ENCODE data around the gene CRELD2. TPM values are rescaled to one million over a fixed set of nuclear protein-coding genes. Genes with fewer than 3 reads are reported as not detected.

Gene CRELD2
- total and polyA plus RNA-seq, 2 of the 13 experiments (the other 11 are each of a cell fraction or from before 2014, with no cell fraction given) = 17.2 to 44.7 TPM

DNA sequence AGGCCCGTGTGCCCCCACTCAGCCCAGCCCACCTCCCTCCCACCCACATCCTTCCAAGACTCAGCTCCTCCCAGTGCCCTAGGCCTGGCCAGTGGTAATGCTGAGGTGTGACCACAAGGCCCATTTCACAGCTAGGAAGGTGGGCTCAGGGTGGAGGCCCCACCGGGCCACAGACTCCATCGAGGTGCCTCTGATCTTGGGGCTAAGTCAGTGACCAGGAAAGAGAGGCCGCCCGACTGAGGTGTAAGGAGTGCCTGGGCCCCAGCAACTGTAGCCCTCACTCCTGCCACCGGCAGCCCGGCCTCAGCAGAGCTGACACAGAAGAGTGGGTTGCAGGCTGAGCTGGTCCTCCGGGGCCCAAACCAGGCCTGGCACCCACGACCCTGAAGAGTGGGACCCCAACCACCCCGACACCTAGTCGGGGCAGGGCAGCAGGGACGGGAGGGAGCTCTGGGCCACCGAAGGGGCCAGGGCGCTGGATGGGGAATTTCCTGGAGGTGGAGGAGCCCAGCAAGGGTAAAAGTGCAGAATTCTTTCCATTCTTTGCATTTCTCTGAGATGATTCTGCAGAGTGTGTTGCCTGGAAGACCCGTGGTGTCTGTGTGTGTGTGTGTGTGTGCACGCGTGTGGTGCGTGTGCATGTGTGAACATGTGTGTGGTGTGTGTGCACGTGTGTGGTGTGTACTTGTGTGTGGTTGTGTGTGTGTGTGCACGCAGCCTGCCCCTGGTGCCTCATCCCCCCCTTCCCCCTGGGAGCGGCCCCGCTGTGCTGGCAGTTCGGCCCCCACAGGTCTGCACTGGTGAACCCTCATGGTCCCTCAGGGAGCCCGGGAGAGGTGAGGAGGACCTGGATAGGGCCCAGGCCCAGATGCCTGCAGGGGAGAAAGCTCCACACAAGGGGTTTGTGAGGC is 33.8 kb downstream of the CRELD2 start (continued):
- TF ChIP-seq SMAD1 (CRISPR knock-in tag; IDR thresholded peaks at IDR 0.05; ENCODE audit: borderline replicate concordance, low read depth) (peak; percentile 86; the same call in 1 of the 2 replicates), PHF21A (CRISPR knock-in tag; IDR thresholded peaks at IDR 0.05) (peak; percentile 80), BHLHE40 (IDR thresholded peaks at IDR 0.05; ENCODE audit: low read length) (peak; percentile 93), FOXP1 (IDR thresholded peaks at IDR 0.05) (0 out of 2 replicates have a peak, but pooled peaks have one; percentile 54), FOXP1 (CRISPR knock-in tag; IDR thresholded peaks at IDR 0.05) (peak; percentile 62), SRY (CRISPR knock-in tag; IDR thresholded peaks at IDR 0.05) (no peak), FOXK2 (IDR thresholded peaks at IDR 0.05) (no peak), KDM2A (CRISPR knock-in tag; IDR thresholded peaks at IDR 0.05; ENCODE audit: borderline replicate concordance, low read depth) (peak; percentile 34; the same call in 1 of the 2 replicates), ZNF773 (CRISPR knock-in tag; IDR thresholded peaks at IDR 0.05; ENCODE audit: borderline replicate concordance) (no peak; the same call in 1 of the 2 replicates), ZNF557 (CRISPR knock-in tag; IDR thresholded peaks at IDR 0.05) (no peak), PHF5A (CRISPR knock-in tag; IDR thresholded peaks at IDR 0.05; ENCODE audit: low read depth, unreplicated experiment) (peak; percentile 58), ZBTB7A (CRISPR knock-in tag; IDR thresholded peaks at IDR 0.05) (no peak; the same call in 1 of the 2 replicates), XRCC5 (optimal IDR thresholded peaks at IDR 0.05; ENCODE audit: low read length) (no peak), ZNF264 (CRISPR knock-in tag; IDR thresholded peaks at IDR 0.05) (0 out of 2 replicates have a peak, but pooled peaks have one; percentile 26), JDP2 (CRISPR knock-in tag; IDR thresholded peaks at IDR 0.05; ENCODE audit: borderline replicate concordance) (no peak), U2AF1 (optimal IDR thresholded peaks at IDR 0.05; ENCODE audit: low read depth, low read length) (no peak), GABPA (IDR thresholded peaks at IDR 0.05; ENCODE audit: low read depth, low read length) (no peak), GABPA (CRISPR knock-in tag; IDR thresholded peaks at IDR 0.05; ENCODE audit: low read depth) (no peak), SOX6 (IDR thresholded peaks at IDR 0.05) (no peak), SOX6 (CRISPR knock-in tag; IDR thresholded peaks at IDR 0.05) (peak; percentile 77; the same call in 1 of the 2 replicates), HOXA9 (CRISPR knock-in tag; IDR thresholded peaks at IDR 0.05; ENCODE audit: borderline replicate concordance) (no peak), JUN (CRISPR knock-in tag; IDR thresholded peaks at IDR 0.05) (peak; percentile 98), ZNF549 (CRISPR knock-in tag; IDR thresholded peaks at IDR 0.05) (no peak)
- TF ChIP-seq, protein P1, sequence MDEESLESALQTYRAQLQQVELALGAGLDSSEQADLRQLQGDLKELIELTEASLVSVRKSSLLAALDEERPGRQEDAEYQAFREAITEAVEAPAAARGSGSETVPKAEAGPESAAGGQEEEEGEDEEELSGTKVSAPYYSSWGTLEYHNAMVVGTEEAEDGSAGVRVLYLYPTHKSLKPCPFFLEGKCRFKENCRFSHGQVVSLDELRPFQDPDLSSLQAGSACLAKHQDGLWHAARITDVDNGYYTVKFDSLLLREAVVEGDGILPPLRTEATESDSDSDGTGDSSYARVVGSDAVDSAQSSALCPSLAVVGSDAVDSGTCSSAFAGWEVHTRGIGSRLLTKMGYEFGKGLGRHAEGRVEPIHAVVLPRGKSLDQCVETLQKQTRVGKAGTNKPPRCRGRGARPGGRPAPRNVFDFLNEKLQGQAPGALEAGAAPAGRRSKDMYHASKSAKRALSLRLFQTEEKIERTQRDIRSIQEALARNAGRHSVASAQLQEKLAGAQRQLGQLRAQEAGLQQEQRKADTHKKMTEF (CRISPR knock-in tag; IDR thresholded peaks at IDR 0.05) = 0 out of 2 replicates have a peak, but pooled peaks have one; percentile 31
- TF ChIP-seq, protein P2, sequence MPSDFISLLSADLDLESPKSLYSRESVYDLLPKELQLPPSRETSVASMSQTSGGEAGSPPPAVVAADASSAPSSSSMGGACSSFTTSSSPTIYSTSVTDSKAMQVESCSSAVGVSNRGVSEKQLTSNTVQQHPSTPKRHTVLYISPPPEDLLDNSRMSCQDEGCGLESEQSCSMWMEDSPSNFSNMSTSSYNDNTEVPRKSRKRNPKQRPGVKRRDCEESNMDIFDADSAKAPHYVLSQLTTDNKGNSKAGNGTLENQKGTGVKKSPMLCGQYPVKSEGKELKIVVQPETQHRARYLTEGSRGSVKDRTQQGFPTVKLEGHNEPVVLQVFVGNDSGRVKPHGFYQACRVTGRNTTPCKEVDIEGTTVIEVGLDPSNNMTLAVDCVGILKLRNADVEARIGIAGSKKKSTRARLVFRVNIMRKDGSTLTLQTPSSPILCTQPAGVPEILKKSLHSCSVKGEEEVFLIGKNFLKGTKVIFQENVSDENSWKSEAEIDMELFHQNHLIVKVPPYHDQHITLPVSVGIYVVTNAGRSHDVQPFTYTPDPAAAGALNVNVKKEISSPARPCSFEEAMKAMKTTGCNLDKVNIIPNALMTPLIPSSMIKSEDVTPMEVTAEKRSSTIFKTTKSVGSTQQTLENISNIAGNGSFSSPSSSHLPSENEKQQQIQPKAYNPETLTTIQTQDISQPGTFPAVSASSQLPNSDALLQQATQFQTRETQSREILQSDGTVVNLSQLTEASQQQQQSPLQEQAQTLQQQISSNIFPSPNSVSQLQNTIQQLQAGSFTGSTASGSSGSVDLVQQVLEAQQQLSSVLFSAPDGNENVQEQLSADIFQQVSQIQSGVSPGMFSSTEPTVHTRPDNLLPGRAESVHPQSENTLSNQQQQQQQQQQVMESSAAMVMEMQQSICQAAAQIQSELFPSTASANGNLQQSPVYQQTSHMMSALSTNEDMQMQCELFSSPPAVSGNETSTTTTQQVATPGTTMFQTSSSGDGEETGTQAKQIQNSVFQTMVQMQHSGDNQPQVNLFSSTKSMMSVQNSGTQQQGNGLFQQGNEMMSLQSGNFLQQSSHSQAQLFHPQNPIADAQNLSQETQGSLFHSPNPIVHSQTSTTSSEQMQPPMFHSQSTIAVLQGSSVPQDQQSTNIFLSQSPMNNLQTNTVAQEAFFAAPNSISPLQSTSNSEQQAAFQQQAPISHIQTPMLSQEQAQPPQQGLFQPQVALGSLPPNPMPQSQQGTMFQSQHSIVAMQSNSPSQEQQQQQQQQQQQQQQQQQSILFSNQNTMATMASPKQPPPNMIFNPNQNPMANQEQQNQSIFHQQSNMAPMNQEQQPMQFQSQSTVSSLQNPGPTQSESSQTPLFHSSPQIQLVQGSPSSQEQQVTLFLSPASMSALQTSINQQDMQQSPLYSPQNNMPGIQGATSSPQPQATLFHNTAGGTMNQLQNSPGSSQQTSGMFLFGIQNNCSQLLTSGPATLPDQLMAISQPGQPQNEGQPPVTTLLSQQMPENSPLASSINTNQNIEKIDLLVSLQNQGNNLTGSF (CRISPR knock-in tag; IDR thresholded peaks at IDR 0.05) = no peak

Measured in HepG2 (cell line).